Right lobe of liver (tissue), 4 donors: Measurements from ENCODE around the gene GPR161.

Experiments used
- CTCF ChIP-seq, 4 donors: fragments of 200-600 bp in 3 of 4; fragments of 450-650 bp in 1 of 4; IDR thresholded peaks; one replicate each; pipeline versions ENCODE4 v1.5.1 to v1.8.0; 2016 to 2022; ENCODE audit warnings: antibody characterized with exemption in 4 of 4, mild to moderate bottlenecking in 2 of 4
- POLR2A ChIP-seq: fragments of 450-650 bp; IDR thresholded peaks from one replicate; pipeline ENCODE4 v1.6.1; 2017; ENCODE audit warnings: antibody characterized with exemption, mild to moderate bottlenecking
- donor health status: DM: no; HTN: no; CAD: no.
- donor health status: DM: no; HTN: no; CAD: no.
- donor health status: DM: no; HTN: yes; CAD: no.

DNA sequence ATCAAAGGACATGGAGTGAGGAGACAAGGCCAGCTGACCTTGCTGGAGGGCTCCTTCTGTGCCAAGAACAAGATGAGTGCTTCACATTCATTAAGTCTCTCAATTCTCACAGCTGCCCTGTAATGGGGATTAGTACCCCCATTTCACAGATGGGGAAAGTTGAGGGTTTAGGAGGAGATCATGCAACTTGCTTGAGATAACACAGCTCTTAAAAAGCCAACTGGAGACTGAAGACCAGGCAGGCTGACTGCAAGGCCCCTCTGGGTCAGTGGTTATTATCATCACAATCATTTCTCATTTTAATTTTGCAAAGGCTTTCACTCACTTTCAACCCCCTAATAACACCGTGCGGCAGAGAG, 46.8 kb downstream of the GPR161 start:
- TF ChIP-seq CTCF (IDR thresholded peaks at IDR 0.05) (no peak), POLR2A (no peak)
